GM12892 (cell line): Measurements from ENCODE around the gene GNAQ.

Experiments used
- POLR2A ChIP-seq: IDR thresholded peaks from 2 replicates; pipeline ENCODE4 v1.6.1; 2011; ENCODE audit warnings: low read depth, low read length, control low read depth
- POLR2AphosphoS5 ChIP-seq: IDR thresholded peaks from 2 replicates; pipeline ENCODE4 v1.6.1; 2011; ENCODE audit warnings: low read depth, low read length, control low read depth

- no peak for TF ChIP-seq POLR2A
- TF ChIP-seq POLR2AphosphoS5: no peak
Observed at GRCh38 chr9:77939149-77939668, 92.4 kb downstream of the GNAQ start.
